HEK293T (cell line): ENCODE results near the gene CCDC171.

Source experiments
- CTCF ChIA-PET: fragments of 350-600 bp; formaldehyde crosslinking; extraction: SDS; loops from one replicate; lab custom pipeline; 2021; ENCODE audit warnings: antibody characterized with exemption, inconsistent platforms; lab: Yijun Ruan, JAX
- POLR2A ChIA-PET: fragments of 350-600 bp; formaldehyde crosslinking; extraction: SDS; loops from one replicate; lab custom pipeline; 2020; ENCODE audit warnings: antibody characterized with exemption, inconsistent platforms; lab: Yijun Ruan, JAX
- DNase-seq: peaks from one replicate; pipeline ENCODE4 v3.0.0; 2012; ENCODE audit warnings: mixed read lengths; ENCODE audit errors: extremely low spot score
- ARNT ChIP-seq: fragments of 450-650 bp; IDR thresholded peaks from 2 replicates; pipeline ENCODE4 v1.6.1; 2017; ENCODE audit warnings: mild to moderate bottlenecking
- BHLHE40 ChIP-seq: fragments of 450-650 bp; IDR thresholded peaks from 2 replicates; pipeline ENCODE4 v1.6.1; 2016; ENCODE audit warnings: mild to moderate bottlenecking, moderate library complexity, borderline replicate concordance
- CTBP1 ChIP-seq: fragments of 450-650 bp; IDR thresholded peaks from 2 replicates; pipeline ENCODE4 v1.6.1; 2016; ENCODE audit warnings: borderline replicate concordance
- ELF4 ChIP-seq: fragments of 450-650 bp; IDR thresholded peaks from 2 replicates; pipeline ENCODE4 v1.6.1; 2017; ENCODE audit warnings: antibody characterized with exemption
- FOXA1 ChIP-seq: fragments of 450-650 bp; IDR thresholded peaks from 2 replicates; pipeline ENCODE4 v1.6.1; 2016; ENCODE audit warnings: mild to moderate bottlenecking
- FOXK2 ChIP-seq: fragments of 450-650 bp; IDR thresholded peaks from 2 replicates; pipeline ENCODE4 v1.6.1; 2016; ENCODE audit warnings: mild to moderate bottlenecking
- FOXM1 ChIP-seq: fragments of 450-650 bp; IDR thresholded peaks from 2 replicates; pipeline ENCODE4 v1.6.1; 2017; ENCODE audit warnings: mild to moderate bottlenecking, borderline replicate concordance
- HDGF ChIP-seq: fragments of 450-650 bp; IDR thresholded peaks from 2 replicates; pipeline ENCODE4 v1.6.1; 2017; ENCODE audit warnings: antibody characterized with exemption, borderline replicate concordance
- L3MBTL2 ChIP-seq: fragments of 450-650 bp; conservative IDR thresholded peaks from 2 replicates; pipeline ENCODE4 v1.6.1; 2016; ENCODE audit warnings: mild to moderate bottlenecking
- LEF1 ChIP-seq: fragments of 450-650 bp; IDR thresholded peaks from 2 replicates; pipeline ENCODE4 v1.6.1; 2017; ENCODE audit warnings: mild to moderate bottlenecking, borderline replicate concordance
- NFRKB ChIP-seq: fragments of 450-650 bp; IDR thresholded peaks from 2 replicates; pipeline ENCODE4 v1.6.1; 2016; ENCODE audit warnings: mild to moderate bottlenecking, moderate library complexity
- SP1 ChIP-seq: fragments of 450-650 bp; IDR thresholded peaks from 2 replicates; pipeline ENCODE4 v1.6.1; 2017
- SUZ12 ChIP-seq: fragments of 450-650 bp; IDR thresholded peaks from 2 replicates; pipeline ENCODE4 v1.6.1; 2016; ENCODE audit warnings: mild to moderate bottlenecking
- TARDBP ChIP-seq: fragments of 450-650 bp; IDR thresholded peaks from 2 replicates; pipeline ENCODE4 v1.6.1; 2016
- ZNF384 ChIP-seq: fragments of 450-650 bp; IDR thresholded peaks from 2 replicates; pipeline ENCODE4 v1.6.1; 2016
- TF ChIP-seq, protein P1 (sequence below): fragments of 450-650 bp; IDR thresholded peaks from 2 replicates; pipeline ENCODE4 v1.6.1; 2016

The CCDC171 gene

DNA sequence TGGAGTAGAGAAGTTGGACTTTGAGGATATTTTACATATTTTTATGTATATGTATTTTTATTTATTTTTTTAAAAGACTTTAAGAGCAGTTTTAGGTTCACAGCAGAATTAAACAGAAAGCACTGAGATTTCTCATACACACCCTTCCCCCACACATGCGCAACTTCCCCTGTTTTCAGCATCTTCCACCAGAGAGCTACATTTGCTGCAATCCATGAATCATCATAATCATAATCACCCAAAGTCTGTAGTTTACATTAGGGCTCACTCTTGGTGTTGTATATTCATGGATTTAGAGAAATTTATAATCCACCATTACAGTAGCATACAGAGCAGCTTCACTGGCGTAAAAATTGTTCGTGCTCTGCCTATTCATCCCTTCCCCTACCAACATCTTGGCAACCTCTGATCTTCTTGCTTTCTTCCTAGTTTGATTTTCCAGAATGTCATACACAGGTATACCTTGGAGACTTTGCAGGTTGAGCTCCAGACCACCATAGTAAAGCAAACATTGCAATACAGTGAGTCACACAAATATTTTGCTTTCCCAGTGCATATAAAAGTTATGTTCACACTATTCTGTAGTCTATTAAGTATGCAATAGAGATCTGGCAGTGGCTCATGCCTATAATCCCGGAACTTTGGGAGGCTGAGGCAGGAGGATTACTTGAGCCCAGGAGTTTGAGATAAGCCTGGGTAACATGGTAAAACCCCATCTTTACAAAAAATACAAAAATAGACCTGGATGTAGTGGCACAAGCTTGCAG lies 9.6 kb upstream of the CCDC171 start:
- ChIA-PET CTCF (no interaction called here), POLR2A (interaction anchor here (1.4 kb wide), 1 partner anchor 10 kb away, joined by 5 read pairs; the partner anchor contains the start of gene CCDC171)
- DNase-seq: no peak
- TF ChIP-seq ZNF384: no peak
- no peak for TF ChIP-seq FOXK2
- no peak for TF ChIP-seq BHLHE40
- no peak for TF ChIP-seq L3MBTL2
- TF ChIP-seq SP1: no peak
- TF ChIP-seq, protein P1, sequence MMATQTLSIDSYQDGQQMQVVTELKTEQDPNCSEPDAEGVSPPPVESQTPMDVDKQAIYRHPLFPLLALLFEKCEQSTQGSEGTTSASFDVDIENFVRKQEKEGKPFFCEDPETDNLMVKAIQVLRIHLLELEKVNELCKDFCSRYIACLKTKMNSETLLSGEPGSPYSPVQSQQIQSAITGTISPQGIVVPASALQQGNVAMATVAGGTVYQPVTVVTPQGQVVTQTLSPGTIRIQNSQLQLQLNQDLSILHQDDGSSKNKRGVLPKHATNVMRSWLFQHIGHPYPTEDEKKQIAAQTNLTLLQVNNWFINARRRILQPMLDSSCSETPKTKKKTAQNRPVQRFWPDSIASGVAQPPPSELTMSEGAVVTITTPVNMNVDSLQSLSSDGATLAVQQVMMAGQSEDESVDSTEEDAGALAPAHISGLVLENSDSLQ: no peak
- no peak for TF ChIP-seq FOXA1
- no peak for TF ChIP-seq NFRKB
- TF ChIP-seq CTBP1: no peak
- no peak for TF ChIP-seq LEF1

DNA sequence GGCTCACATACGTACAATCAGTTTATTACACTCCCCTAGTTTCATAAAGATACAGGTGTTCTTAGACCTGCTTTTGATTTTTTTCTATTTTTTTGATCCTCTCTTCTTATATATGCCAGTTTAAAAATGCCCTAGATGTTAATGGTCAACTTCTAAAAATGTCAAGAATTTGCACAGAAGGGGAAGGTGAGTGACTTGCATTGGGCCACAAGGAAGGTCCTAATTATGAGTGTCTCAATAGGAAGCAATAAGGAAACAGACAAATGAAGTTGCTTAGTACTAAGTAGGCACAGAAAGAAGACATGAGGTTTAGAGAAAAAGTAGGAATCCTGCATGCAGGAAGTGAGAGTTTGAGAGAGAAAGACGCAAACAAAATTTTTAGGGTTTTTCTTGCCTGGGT lies 3.2 kb upstream of the CCDC171 start:
- DNase-seq: no peak
- TF ChIP-seq, protein P1: no peak
- TF ChIP-seq FOXK2 (no peak), FOXA1 (no peak), ZNF384 (no peak), LEF1 (no peak), BHLHE40 (no peak), FOXM1 (no peak), L3MBTL2 (no peak), ARNT (no peak), CTBP1 (no peak), SUZ12 (no peak), HDGF (no peak), SP1 (no peak), ELF4 (no peak), NFRKB (no peak), TARDBP (no peak)
- CTCF ChIA-PET: no interaction called here
- POLR2A ChIA-PET: no interaction called here

DNA sequence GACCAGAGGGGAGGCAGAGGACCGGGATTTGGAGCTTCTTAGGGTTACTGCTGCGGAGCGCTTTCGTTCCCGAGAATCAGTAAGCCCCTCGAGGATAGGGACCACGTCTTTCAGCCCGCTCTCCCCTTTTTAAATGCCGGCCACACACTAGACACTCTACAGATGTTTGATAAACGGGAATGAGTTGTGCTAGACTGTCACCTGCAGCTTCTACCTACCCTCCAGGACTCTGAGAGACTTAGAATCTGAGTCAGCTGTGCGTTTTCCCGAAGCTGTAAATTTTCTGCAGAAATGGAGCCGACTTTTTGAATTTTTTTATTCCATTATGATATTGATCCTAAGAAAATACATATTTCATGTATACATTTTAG lies 670 bp downstream of the CCDC171 start:
- CTCF ChIA-PET: no interaction called here
- no peak for DNase-seq
- POLR2A ChIA-PET: interaction anchor here (1.0 to 2.3 kb wide), 8 partner anchors 9 to 53 kb away, joined by 3 to 43 read pairs (median 4); partner anchors contain the start of gene PSIP1
- TF ChIP-seq L3MBTL2 (no peak), HDGF (no peak), FOXK2 (no peak), LEF1 (no peak), CTBP1 (no peak), TARDBP (no peak), BHLHE40 (no peak), SP1 (no peak), NFRKB (no peak), ELF4 (no peak), ARNT (no peak), FOXM1 (no peak), SUZ12 (no peak), FOXA1 (no peak)
- TF ChIP-seq, protein P1: no peak

DNA sequence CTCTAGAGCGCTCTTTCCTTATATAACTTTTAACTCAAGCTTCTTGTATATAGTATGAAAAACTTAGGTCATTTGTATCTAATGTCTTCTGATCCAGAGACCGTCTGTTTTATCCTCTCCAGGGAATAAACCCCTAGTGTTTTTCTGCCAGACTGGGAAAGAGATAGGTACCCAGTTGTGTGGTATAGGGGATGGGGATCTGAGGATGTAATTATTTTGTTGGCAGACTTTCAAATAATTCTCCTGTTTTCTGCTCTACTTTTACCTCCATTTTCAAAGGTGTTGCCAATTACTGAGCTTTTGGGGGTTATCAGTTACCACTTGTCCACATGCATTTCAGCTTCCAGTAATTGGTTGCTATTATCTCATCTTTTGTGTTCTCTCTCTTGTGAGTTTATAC lies 17.9 kb downstream of the CCDC171 start:
- CTCF ChIA-PET: no interaction called here
- no peak for TF ChIP-seq FOXM1
- no peak for TF ChIP-seq CTBP1
- TF ChIP-seq LEF1: no peak
- no peak for TF ChIP-seq FOXK2
- TF ChIP-seq, protein P1: no peak
- TF ChIP-seq SUZ12: no peak
- no peak for TF ChIP-seq ELF4
- TF ChIP-seq FOXA1: no peak
- no peak for TF ChIP-seq BHLHE40
- TF ChIP-seq TARDBP: no peak
- no peak for TF ChIP-seq ARNT
- TF ChIP-seq NFRKB: no peak
- TF ChIP-seq SP1: no peak
- no peak for TF ChIP-seq L3MBTL2
- no peak for TF ChIP-seq HDGF
- no peak for TF ChIP-seq ZNF384
- no peak for DNase-seq
- POLR2A ChIA-PET: interaction anchor here (0.7 kb wide), 1 partner anchor 18 kb away, joined by 3 read pairs; the partner anchor contains the start of gene CCDC171

GRCh38 chr9:15572200-15572770 lies 19.4 kb downstream of the CCDC171 start:
- POLR2A ChIA-PET: interaction anchor here (0.6 to 1.0 kb wide), 2 partner anchors 19 to 61 kb away, joined by 3 to 4 read pairs; partner anchors contain the start of genes CCDC171 and PSIP1
- peak; percentile 6 for DNase-seq
- CTCF ChIA-PET: interaction anchor here (0.6 to 0.7 kb wide), 2 partner anchors 16 to 540 kb away, joined by 3 to 5 read pairs; no protein-coding TSS in a partner anchor
- no peak for TF ChIP-seq FOXM1
- no peak for TF ChIP-seq FOXA1
